ENCODE results near the gene ST8SIA5.

ST8SIA5 gene

DNA sequence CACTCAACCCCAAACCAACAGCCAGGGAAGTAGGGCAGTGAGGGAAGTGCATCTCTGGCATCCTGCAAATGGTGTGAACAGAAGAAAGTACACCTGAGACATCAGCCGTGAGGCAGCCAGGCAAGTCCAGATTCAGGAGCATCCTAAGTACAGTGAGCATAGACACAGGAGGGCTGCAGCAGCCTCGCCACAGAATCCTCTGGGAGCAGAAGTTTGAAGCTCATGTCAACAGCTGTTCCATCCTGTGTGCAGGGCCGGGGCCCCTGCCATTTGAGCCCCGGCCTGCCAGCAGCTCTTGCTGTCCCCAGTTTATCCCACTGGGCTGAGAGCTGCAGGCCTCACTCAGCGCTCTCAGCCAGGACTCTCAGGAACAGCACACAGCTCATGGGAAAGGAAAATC lies 114.3 kb downstream of the ST8SIA5 start:
- TF ChIP-seq, protein P1, sequence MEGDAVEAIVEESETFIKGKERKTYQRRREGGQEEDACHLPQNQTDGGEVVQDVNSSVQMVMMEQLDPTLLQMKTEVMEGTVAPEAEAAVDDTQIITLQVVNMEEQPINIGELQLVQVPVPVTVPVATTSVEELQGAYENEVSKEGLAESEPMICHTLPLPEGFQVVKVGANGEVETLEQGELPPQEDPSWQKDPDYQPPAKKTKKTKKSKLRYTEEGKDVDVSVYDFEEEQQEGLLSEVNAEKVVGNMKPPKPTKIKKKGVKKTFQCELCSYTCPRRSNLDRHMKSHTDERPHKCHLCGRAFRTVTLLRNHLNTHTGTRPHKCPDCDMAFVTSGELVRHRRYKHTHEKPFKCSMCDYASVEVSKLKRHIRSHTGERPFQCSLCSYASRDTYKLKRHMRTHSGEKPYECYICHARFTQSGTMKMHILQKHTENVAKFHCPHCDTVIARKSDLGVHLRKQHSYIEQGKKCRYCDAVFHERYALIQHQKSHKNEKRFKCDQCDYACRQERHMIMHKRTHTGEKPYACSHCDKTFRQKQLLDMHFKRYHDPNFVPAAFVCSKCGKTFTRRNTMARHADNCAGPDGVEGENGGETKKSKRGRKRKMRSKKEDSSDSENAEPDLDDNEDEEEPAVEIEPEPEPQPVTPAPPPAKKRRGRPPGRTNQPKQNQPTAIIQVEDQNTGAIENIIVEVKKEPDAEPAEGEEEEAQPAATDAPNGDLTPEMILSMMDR (IDR thresholded peaks at IDR 0.05; ENCODE audit: extremely low read depth, missing control alignments): no peak
- no peak for DNase-seq (ENCODE audit: low spot score)

DNA sequence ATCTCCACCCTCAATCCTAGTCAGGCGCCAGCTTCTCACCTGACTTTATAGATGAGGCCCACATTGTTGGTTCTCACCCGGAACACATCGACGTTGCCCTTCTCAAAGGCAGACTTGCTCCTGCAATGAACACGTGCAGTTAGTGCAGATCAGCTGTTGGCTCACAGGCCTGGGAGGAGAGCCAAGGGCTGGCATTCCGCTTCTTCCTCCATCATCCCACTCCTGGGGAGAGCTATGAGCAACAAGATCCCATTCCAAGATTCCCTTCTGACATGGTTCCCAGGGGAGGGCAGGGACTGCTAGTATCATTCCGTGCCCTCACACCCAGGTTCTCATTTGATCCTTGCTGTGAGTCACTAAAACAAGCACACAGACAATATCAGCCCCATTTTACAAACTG lies 114.9 kb downstream of the ST8SIA5 start:
- TF ChIP-seq, protein P1 (IDR thresholded peaks at IDR 0.05; ENCODE audit: extremely low read depth, missing control alignments): no peak
- DNase-seq (ENCODE audit: low spot score): no peak

DNA sequence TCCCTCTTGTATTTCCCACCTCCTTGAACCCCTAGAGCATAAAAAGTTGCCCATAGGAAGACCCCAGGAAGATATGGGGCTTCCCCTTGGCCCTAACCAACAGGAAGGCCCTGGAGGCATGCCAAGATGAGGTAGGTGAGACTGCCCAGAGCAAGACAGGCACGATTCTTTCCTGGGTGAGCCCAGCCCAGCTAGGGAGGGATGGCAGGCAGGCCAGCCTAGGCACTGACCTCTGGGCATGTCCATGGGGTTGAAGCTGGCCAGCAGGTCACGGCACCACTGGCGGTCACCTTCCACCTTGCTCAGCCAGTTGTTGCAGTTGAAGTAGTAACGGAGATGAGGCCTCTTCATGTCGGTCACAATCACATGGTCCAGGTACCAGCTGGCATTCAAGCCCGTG lies 117.5 kb downstream of the ST8SIA5 start:
- DNase-seq (ENCODE audit: low spot score): no peak
- TF ChIP-seq, protein P1 (IDR thresholded peaks at IDR 0.05; ENCODE audit: extremely low read depth, missing control alignments): no peak

DNA sequence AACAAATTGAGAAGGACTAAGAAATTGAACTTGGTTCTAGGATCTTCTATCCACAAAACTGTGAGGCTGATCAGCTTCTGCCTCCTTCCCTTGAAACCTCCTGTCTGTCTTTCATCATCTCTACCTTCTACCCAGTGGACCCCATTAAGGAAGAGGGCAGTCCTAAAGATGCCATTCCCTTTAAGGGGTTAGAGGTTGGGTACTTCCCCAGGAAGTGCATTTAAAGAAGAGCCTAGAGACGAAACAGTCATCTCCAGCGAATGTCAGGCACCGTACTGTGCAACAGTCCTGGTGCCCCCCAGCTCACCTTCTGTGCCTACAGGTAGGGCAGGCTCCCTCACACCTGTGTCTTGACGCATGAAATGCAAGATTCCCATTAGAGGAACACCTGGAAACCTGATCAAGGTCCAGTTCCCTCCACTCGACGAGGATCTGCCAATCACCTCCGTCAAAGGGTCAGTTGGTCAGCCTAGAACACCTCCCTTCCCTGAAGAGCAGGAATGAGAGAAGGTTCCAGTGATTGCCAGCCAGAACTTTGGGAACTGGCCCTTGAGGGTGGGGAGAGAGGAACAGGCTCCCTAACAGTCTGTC lies 120.7 kb downstream of the ST8SIA5 start:
- TF ChIP-seq, protein P1 (IDR thresholded peaks at IDR 0.05; ENCODE audit: extremely low read depth, missing control alignments): no peak

DNA sequence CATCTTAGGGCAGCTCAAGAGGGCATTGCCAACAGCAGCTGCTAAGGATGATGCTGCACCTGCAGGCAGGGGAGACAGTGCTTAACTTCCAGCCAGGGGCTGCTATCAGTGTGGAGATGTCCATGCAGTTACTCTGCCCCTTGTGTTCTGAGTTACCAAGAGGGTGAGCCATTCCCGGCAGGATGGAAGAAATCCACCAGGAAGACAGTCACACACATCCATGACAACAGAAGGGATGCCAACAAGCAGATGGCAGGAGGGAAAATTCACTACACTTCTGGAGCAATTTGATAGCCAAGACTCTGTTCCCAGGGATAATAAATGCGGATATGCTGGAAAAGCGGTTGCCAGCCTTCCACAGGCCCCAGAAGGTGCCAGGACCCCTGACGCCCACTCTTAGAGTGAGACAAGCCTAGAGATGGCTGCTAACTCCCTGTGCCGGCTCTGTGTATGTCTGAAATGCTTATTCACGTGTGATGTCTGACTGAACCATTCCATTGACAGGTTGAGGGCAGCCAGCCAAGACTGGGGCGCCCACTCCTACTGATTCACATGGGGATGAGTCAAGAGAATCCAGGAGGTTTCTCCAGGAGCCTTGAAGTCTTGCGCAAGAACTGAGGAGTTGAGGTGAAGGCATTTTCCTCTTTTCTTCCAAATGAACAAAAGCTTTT lies 124.3 kb downstream of the ST8SIA5 start:
- TF ChIP-seq, protein P1 (IDR thresholded peaks at IDR 0.05; ENCODE audit: extremely low read depth, missing control alignments): no peak
- no peak for DNase-seq (ENCODE audit: low spot score)

More for the DNA sequence above, 120.7 kb downstream of the ST8SIA5 start:
- DNase-seq (ENCODE audit: low spot score): no peak

DNA sequence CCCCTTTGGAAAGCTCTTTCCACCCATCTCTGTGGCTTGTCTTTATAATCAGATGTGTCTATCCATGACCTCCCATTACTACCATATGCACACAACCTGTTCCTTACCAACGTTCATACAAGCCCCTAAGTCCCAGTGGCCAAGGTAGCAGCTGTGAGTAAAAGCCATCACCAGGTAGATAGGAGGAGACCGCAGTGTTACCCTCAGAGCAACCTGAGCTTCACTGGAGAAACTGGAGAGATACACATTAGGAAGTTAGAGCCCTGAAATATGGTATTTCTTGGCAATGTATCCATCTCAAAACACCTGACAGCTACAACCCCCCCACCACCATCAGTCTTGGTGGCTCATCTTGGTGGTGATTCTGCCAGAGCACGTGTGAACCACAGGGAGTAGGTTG lies 125.9 kb downstream of the ST8SIA5 start:
- TF ChIP-seq, protein P1 (IDR thresholded peaks at IDR 0.05; ENCODE audit: extremely low read depth, missing control alignments): no peak
- DNase-seq (ENCODE audit: low spot score): no peak

DNA sequence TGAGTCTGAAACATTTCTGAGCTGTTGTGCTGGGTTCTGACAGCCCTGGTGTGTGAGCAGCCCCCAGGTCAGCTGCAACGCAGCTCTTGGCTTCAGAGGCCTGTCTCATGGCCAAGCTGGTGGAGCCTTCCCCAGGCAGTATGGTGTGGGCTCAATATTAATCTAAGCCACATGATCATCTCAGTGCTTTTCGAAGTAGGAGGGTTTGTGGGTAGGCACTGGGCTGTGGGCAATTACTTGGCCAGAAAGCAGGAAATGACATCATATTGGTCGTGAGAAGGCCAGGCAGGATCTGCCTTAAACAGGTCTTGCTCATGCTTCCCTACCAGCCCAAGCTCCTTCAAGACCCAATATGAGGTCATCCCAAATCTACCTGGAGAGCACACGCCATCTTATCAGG lies 126.7 kb downstream of the ST8SIA5 start:
- no peak for DNase-seq (ENCODE audit: low spot score)
- TF ChIP-seq, protein P1 (IDR thresholded peaks at IDR 0.05; ENCODE audit: extremely low read depth, missing control alignments): no peak

All from GM20000 (cell line).